Skeletal muscle cell (primary cell): ENCODE measurements around the gene SMG6.
"Not testable (repeated sequence)": the region's sequence is repeated elsewhere in the genome, so short reads cannot be mapped to it uniquely, and the experiment has no call there.

Source experiments
- DNase-seq: peaks from one replicate; pipeline ENCODE4 v3.0.0-alpha.2; 2010; ENCODE audit warnings: low read depth
- H3K4me3 ChIP-seq: 2 replicates; pipeline ENCODE4 v1.5.1; 2011; ENCODE audit warnings: low read depth, mild to moderate bottlenecking, control low read depth, low read length, moderate library complexity

SMG6 gene

DNA sequence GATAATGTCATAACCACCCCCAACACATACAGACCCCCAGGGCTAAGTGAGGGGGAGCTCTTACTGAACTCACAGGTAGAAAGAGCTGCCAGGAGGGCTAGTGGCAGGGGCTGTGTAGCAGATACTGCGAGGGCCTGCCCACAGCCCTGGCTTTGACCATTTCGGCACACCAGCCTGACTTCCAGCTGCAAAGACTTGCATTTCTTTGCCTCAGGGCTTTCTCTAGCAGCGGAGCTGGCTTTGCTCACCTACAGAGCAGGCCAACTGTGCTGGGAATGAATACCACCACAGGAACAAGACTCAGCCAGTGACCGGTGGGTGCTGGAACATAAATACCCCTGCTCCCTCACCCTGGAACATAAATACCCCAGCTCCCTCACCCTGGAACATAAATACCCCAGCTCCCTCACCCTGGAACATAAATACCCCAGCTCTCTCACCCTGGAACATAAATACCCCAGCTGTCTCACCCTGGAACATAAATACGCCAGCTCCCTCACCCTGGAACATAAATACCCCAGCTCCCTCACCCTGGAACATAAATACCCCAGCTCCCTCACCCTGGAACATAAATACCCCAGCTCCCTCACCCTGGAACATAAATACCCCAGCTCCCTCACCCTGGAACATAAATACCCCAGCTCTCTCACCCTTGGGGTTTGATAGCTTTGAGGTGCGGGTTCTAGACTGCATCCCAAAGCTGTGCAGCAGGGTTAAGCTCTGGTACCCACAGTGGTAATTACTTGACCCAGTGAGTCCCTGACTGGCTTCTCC, 290.2 kb downstream of the SMG6 start:
- H3K4me3 ChIP-seq, DNase-seq: not testable (repeated sequence)

DNA sequence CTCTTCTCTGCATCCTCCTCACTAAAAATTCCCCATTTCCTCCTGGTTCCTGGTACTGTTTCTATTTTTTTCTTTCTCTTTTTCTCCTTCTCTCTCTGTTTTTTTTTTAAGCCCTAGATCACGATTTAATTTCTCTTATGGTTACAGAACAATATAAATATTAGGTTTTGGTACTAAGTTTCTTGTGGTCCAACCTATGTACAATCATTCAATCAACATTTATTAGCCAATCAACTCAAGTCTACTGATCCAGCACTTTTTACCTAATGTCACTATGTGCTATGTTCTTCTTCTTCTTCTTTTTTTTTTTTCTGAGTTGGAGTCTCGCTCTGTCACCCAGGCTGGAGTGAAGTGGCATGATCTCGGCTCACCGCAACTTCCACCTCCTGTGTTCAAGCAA, 291.1 kb downstream of the SMG6 start:
- no peak for DNase-seq
- no peak overlapping the region for H3K4me3 ChIP-seq

- no peak for DNase-seq
- no peak overlapping the region for H3K4me3 ChIP-seq
Measured at GRCh38 chr17:2011411-2012371, 291.9 kb downstream of the SMG6 start.
